ENCODE data around the gene JAKMIP3. TPM values are rescaled to one million over a fixed set of nuclear protein-coding genes. Genes with fewer than 3 reads are reported as not detected.

Gene JAKMIP3
- total RNA-seq, 2 experiments from 2014 or later = 0.34 to 0.35 TPM

DNA sequence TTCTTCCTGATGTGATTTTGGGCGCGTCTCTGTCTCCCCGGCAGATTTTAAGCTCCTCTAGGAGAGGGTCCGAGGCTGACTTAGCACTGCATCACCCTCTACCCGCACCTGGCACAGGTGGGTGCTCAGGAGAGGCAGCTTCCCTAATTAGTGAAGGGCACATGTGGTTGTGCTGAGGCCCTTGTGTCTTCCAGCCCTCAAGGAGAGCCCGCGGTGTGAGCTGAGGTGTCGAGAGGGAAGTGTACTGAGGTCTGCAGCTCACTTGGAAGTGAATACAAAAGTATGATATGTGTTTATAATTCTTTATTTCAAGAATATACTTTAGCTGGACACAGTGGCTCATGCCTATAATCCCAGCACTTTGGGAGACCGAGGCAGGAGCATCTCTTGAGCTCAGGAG is 20.4 kb upstream of the JAKMIP3 start:
- H3K4me1 Mint-ChIP-seq = no peaks in the 10 kb centered on the region
- H3K27me3 Mint-ChIP-seq = peaks cover 22% of the 10 kb centered on the region
- H3K4me3 Mint-ChIP-seq = no peak overlapping the region
- ChIA-PET CTCF (no interaction called here), POLR2A (no interaction called here)
- ATAC-seq (no peak), DNase-seq (no peak)
- H3K9me3 Mint-ChIP-seq (ENCODE audit: low read depth) = no peaks in the 10 kb centered on the region
- intact Hi-C loops (cut with DNase I, micrococcal nuclease) = no loop called here
- no peak overlapping the region for H3K27ac Mint-ChIP-seq
- H3K36me3 Mint-ChIP-seq (ENCODE audit: low read depth) = no peaks in the 10 kb centered on the region

DNA sequence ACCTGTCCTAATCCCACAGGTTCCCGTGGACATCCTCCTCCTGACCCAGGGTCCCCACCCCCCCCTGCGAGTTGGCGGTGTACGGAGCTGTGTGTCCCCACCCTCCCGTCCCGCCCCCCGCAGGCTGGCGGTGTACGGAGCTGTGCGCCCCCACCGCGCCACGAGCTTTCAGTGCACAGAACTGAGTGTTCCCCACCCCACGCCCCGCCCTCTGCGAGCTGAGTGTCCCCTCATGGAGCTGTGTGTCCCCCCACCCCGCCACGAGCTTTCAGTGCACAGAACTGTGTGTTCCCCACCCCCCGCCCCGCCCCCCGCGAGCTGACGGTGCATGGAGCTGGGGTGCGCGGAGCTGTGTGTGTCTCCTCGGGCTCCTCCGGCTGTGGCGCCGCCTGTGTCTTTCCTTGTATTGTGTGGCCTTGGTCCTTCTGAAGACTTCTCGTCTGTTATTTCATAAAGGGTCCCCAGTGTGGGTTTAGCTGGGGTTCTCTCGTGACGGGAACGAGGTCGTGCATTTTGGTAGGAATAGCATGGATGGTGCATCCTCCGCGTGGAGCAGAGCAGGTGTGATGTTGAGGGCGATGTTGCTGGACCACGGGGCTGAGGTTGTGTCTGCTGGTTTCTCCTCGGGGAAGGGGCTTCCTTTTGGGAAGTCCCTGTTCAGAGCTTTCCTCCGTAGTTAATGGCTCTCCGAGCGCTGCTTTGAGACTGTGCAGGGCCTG is 18.0 kb upstream of the JAKMIP3 start:
- intact Hi-C loops (cut with DNase I, micrococcal nuclease) = no loop called here
- Mint-ChIP-seq H3K27ac (no peak overlapping the region), H3K27me3 (peaks cover 14% of the 10 kb centered on the region), H3K9me3 (ENCODE audit: low read depth) (peaks cover 6% of the 10 kb centered on the region), H3K4me3 (no peak overlapping the region), H3K4me1 (no peaks in the 10 kb centered on the region), H3K36me3 (ENCODE audit: low read depth) (no peaks in the 10 kb centered on the region)
- CTCF ChIA-PET = interaction anchor here (0.7 kb wide), 1 partner anchor 1315 kb away, joined by 3 read pairs; no protein-coding TSS in a partner anchor
- ATAC-seq (no peak), DNase-seq (no peak)
- POLR2A ChIA-PET = no interaction called here

- intact Hi-C loops (cut with DNase I, micrococcal nuclease) = no loop called here
- no peak for DNase-seq
- Mint-ChIP-seq H3K27me3 (peaks cover 14% of the 10 kb centered on the region), H3K27ac (no peak overlapping the region), H3K4me1 (no peaks in the 10 kb centered on the region), H3K4me3 (no peak overlapping the region), H3K9me3 (ENCODE audit: low read depth) (peaks cover 9% of the 10 kb centered on the region), H3K36me3 (ENCODE audit: low read depth) (no peaks in the 10 kb centered on the region)
- POLR2A ChIA-PET = no interaction called here
- no peak for ATAC-seq
- CTCF ChIA-PET = no interaction called here
Observed at GRCh38 chr10:132048294-132048667, 17.5 kb upstream of the JAKMIP3 start.

DNA sequence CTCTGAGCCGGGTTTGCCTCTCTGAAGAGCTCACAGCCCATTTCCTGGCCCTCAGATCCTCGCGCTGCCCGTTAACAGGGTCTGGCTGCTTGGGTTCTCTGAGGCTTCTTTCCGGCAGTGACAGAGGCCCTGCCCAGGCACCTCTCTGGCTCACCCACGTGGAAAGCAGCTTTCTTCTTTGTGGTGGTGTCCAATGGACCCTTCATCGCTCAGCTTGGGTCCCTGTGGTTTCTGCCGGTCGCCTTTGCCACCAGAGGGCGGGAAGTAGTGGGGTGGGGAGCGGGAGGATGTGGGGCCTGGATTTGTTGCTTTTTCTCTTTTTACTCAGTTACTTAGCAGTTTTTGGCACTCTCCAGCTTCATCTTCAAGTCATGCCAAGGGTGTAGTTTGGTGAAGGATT is 15.6 kb upstream of the JAKMIP3 start:
- Mint-ChIP-seq H3K36me3 (ENCODE audit: low read depth) (no peaks in the 10 kb centered on the region), H3K27ac (no peak overlapping the region), H3K4me1 (no peaks in the 10 kb centered on the region), H3K27me3 (peaks cover 3% of the 10 kb centered on the region), H3K9me3 (ENCODE audit: low read depth) (peaks cover 12% of the 10 kb centered on the region), H3K4me3 (no peak overlapping the region)
- ChIA-PET CTCF (interaction anchor here (0.7 kb wide), 1 partner anchor 588 kb away, joined by 3 read pairs; no protein-coding TSS in a partner anchor), POLR2A (no interaction called here)
- no peak for ATAC-seq
- DNase-seq = no peak
- intact Hi-C loops (cut with DNase I, micrococcal nuclease) = no loop called here

DNA sequence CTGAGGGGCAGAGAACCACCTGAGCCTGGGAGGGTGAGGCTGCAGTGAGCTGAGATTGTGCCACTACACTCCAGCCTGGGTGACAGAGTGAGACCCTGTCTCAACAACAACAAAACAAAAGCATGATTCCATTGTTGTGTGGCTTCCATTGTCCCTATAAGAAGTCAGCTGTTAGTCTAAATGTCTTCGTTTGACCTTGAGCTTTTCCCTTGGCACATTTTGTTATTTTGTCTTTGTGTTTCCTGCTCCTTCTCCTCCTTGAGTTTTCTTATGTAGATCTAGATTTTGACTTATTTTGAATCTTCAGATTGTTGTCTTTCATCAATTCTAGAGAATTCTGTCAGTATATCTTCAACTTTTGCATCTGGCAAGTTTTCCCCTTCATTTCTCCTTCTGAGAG is 13.6 kb upstream of the JAKMIP3 start:
- Mint-ChIP-seq H3K27ac (no peak overlapping the region), H3K36me3 (ENCODE audit: low read depth) (no peaks in the 10 kb centered on the region), H3K9me3 (ENCODE audit: low read depth) (peaks cover 12% of the 10 kb centered on the region), H3K4me1 (no peaks in the 10 kb centered on the region), H3K27me3 (peaks cover 7% of the 10 kb centered on the region), H3K4me3 (no peak overlapping the region)
- CTCF ChIA-PET = no interaction called here
- DNase-seq (no peak), ATAC-seq (no peak)
- intact Hi-C loops (cut with DNase I, micrococcal nuclease) = no loop called here
- POLR2A ChIA-PET = no interaction called here

DNA sequence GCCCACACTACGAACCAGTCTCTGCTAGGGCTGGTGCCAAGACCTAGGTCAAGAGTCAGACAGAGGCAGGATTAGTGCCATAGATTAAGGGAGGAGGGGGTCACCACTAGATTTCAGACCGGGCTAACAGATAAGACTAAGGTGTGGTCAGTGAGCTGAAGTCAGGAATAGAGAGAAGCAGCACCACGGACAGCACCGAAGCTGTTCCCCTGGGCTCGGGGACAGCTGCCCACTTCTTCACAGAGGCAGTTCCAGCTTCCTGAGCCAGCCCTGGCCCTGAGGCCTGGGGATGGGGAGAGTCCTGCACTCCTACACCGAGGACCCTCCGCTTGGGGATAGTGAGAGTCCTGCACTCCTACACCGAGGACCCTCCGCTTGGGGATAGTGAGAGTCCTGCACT is 11.2 kb upstream of the JAKMIP3 start:
- no peak for ATAC-seq
- Mint-ChIP-seq H3K9me3 (ENCODE audit: low read depth) (peaks cover 12% of the 10 kb centered on the region), H3K4me3 (no peak overlapping the region)

GRCh38 chr10:132055616-132056015 is 10.1 kb upstream of the JAKMIP3 start:
- no peaks in the 10 kb centered on the region for H3K36me3 Mint-ChIP-seq (ENCODE audit: low read depth)
- no peak overlapping the region for H3K27ac Mint-ChIP-seq
- no peak for ATAC-seq
- H3K27me3 Mint-ChIP-seq = peaks cover 9% of the 10 kb centered on the region
- no peaks in the 10 kb centered on the region for H3K4me1 Mint-ChIP-seq
- intact Hi-C loops (cut with DNase I, micrococcal nuclease) = no loop called here
- H3K4me3 Mint-ChIP-seq = no peak overlapping the region
- CTCF ChIA-PET = no interaction called here
- H3K9me3 Mint-ChIP-seq (ENCODE audit: low read depth) = peaks cover 12% of the 10 kb centered on the region
- DNase-seq = no peak
- POLR2A ChIA-PET = no interaction called here

More for the DNA sequence above, 11.2 kb upstream of the JAKMIP3 start:
- ChIA-PET POLR2A (no interaction called here), CTCF (no interaction called here)
- Mint-ChIP-seq H3K36me3 (ENCODE audit: low read depth) (no peaks in the 10 kb centered on the region), H3K27me3 (peaks cover 9% of the 10 kb centered on the region), H3K4me1 (no peaks in the 10 kb centered on the region), H3K27ac (no peak overlapping the region)
- DNase-seq = no peak
- intact Hi-C loops (cut with DNase I, micrococcal nuclease) = no loop called here

GRCh38 chr10:132056663-132057062 is 9.1 kb upstream of the JAKMIP3 start:
- intact Hi-C loops (cut with DNase I, micrococcal nuclease) = no loop called here
- no peak overlapping the region for H3K4me3 Mint-ChIP-seq
- H3K36me3 Mint-ChIP-seq (ENCODE audit: low read depth) = no peaks in the 10 kb centered on the region
- peaks cover 9% of the 10 kb centered on the region for H3K27me3 Mint-ChIP-seq
- no peak overlapping the region for H3K27ac Mint-ChIP-seq
- POLR2A ChIA-PET = no interaction called here
- CTCF ChIA-PET = interaction anchor here (0.6 to 0.7 kb wide), 2 partner anchors 14 to 87 kb away, joined by 4 read pairs; no protein-coding TSS in a partner anchor
- H3K9me3 Mint-ChIP-seq (ENCODE audit: low read depth) = peaks cover 12% of the 10 kb centered on the region
- ATAC-seq (no peak), DNase-seq (no peak)
- no peaks in the 10 kb centered on the region for H3K4me1 Mint-ChIP-seq

DNA sequence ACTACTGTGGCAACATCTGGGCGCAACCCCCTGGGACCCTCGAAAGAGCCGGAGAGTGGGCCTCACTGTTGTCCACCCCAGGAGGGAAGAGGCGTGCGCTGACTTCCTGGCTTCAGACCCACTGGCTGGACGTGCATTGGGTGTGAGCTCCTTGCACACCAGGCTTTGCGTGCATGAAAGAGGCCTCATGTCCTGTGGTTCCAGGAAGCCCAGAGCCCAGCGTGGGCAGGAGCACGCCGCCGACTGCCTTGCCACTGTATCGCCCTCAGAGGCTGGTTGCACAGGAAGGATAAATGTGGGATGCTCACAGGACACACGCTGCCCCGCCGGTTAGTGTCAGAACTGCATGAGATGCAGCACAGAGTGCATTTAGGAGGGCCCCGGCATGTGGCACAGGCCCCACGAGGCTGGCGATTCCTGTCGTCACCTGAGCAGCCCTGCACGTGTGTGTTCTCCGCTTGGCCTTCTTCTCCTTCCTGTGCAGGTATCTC is 8.5 kb upstream of the JAKMIP3 start:
- Mint-ChIP-seq H3K4me3 (no peak overlapping the region), H3K9me3 (ENCODE audit: low read depth) (peaks cover 10% of the 10 kb centered on the region), H3K27me3 (peaks cover 9% of the 10 kb centered on the region), H3K36me3 (ENCODE audit: low read depth) (no peaks in the 10 kb centered on the region), H3K4me1 (no peaks in the 10 kb centered on the region), H3K27ac (no peak overlapping the region)
- intact Hi-C loops (cut with DNase I, micrococcal nuclease) = no loop called here
- ATAC-seq (no peak), DNase-seq (no peak)
- POLR2A ChIA-PET = no interaction called here
- CTCF ChIA-PET = interaction anchor here (0.7 kb wide), 1 partner anchor 86 kb away, joined by 4 read pairs; no protein-coding TSS in a partner anchor

- Mint-ChIP-seq H3K27me3 (peaks cover 9% of the 10 kb centered on the region), H3K27ac (no peak overlapping the region), H3K9me3 (ENCODE audit: low read depth) (peaks cover 3% of the 10 kb centered on the region), H3K4me3 (no peak overlapping the region), H3K36me3 (ENCODE audit: low read depth) (no peaks in the 10 kb centered on the region), H3K4me1 (no peaks in the 10 kb centered on the region)
- DNase-seq (peak; percentile 38), ATAC-seq (peak; percentile 66)
- ChIA-PET CTCF (no interaction called here), POLR2A (no interaction called here)
- intact Hi-C loops (cut with DNase I, micrococcal nuclease) = no loop called here
Observed at GRCh38 chr10:132058111-132058745, 7.5 kb upstream of the JAKMIP3 start.

- DNase-seq (no peak), ATAC-seq (no peak)
- Mint-ChIP-seq H3K36me3 (ENCODE audit: low read depth) (no peaks in the 10 kb centered on the region), H3K9me3 (ENCODE audit: low read depth) (no peaks in the 10 kb centered on the region), H3K27me3 (peaks cover 8% of the 10 kb centered on the region), H3K27ac (no peak overlapping the region), H3K4me3 (no peak overlapping the region), H3K4me1 (no peaks in the 10 kb centered on the region)
- ChIA-PET POLR2A (no interaction called here), CTCF (interaction anchor here (0.5 kb wide), 1 partner anchor 79 kb away, joined by 3 read pairs; no protein-coding TSS in a partner anchor)
- intact Hi-C loops (cut with DNase I, micrococcal nuclease) = no loop called here
Observed at GRCh38 chr10:132058793-132059759, 6.7 kb upstream of the JAKMIP3 start.

Measured in activated CD4-positive, alpha-beta T cell treated with anti-CD3 and anti-CD28 coated beads for 36 hours (primary cell).